GM19099 (cell line): ENCODE measurements around the gene MAMDC2.

Experiments
- POLR2A ChIP-seq: IDR thresholded peaks from 3 replicates; pipeline ENCODE4 v1.6.1; 2011; ENCODE audit warnings: low read depth; ENCODE audit not compliant: insufficient read length; ENCODE audit errors: extremely low read depth

Gene MAMDC2

GRCh38 chr9:70205366-70206020 lies 161.8 kb downstream of the MAMDC2 start:
- no peak for TF ChIP-seq POLR2A

GRCh38 chr9:70217029-70217428 lies 173.4 kb downstream of the MAMDC2 start:
- TF ChIP-seq POLR2A, result no peak

GRCh38 chr9:70218767-70219166 lies 175.1 kb downstream of the MAMDC2 start:
- no peak for TF ChIP-seq POLR2A

GRCh38 chr9:70220216-70220615 lies 176.6 kb downstream of the MAMDC2 start:
- TF ChIP-seq POLR2A, result no peak

GRCh38 chr9:70222354-70222753 lies 178.7 kb downstream of the MAMDC2 start:
- no peak for TF ChIP-seq POLR2A

GRCh38 chr9:70228118-70228517 lies 184.5 kb downstream of the MAMDC2 start:
- no peak for TF ChIP-seq POLR2A

GRCh38 chr9:70228611-70229010 lies 185.0 kb downstream of the MAMDC2 start:
- no peak for TF ChIP-seq POLR2A

- TF ChIP-seq POLR2A, result no peak
These were observed 185.4 kb downstream of the MAMDC2 start for GRCh38 chr9:70229026-70229425.

- TF ChIP-seq POLR2A, result no peak
These were observed 185.9 kb downstream of the MAMDC2 start for GRCh38 chr9:70229579-70229978.

- TF ChIP-seq POLR2A, result no peak
These were observed 188.8 kb downstream of the MAMDC2 start for GRCh38 chr9:70232476-70232875.

GRCh38 chr9:70250221-70250620 lies 206.6 kb downstream of the MAMDC2 start:
- no peak for TF ChIP-seq POLR2A

- TF ChIP-seq POLR2A, result no peak
These were observed 211.8 kb downstream of the MAMDC2 start for GRCh38 chr9:70255486-70255885.

- TF ChIP-seq POLR2A, result no peak
These were observed 212.5 kb downstream of the MAMDC2 start for GRCh38 chr9:70256123-70256551.

GRCh38 chr9:70257502-70257901 lies 213.9 kb downstream of the MAMDC2 start:
- no peak for TF ChIP-seq POLR2A

- TF ChIP-seq POLR2A, result no peak
These were observed 214.5 kb downstream of the MAMDC2 start for GRCh38 chr9:70257991-70258691.
